ENCODE measurements around the gene CMIP.

DNA sequence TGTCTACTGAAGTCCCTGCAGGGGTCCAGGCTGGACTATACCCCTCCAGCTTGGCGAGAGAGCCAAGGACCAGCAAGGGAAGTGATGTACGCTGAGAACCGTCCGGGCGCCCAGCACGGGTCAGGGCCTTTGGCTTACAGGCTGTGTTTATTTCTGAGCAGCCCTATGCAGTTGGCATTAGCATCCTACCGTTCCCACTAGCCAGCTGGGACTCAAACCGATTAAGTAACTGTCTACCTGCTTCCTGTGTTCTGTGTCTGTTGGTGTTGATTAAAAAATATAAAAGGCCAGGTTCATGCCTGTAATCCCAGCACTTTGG, 73.8 kb downstream of the CMIP start:
- TF ChIP-seq, protein P1, sequence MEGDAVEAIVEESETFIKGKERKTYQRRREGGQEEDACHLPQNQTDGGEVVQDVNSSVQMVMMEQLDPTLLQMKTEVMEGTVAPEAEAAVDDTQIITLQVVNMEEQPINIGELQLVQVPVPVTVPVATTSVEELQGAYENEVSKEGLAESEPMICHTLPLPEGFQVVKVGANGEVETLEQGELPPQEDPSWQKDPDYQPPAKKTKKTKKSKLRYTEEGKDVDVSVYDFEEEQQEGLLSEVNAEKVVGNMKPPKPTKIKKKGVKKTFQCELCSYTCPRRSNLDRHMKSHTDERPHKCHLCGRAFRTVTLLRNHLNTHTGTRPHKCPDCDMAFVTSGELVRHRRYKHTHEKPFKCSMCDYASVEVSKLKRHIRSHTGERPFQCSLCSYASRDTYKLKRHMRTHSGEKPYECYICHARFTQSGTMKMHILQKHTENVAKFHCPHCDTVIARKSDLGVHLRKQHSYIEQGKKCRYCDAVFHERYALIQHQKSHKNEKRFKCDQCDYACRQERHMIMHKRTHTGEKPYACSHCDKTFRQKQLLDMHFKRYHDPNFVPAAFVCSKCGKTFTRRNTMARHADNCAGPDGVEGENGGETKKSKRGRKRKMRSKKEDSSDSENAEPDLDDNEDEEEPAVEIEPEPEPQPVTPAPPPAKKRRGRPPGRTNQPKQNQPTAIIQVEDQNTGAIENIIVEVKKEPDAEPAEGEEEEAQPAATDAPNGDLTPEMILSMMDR (IDR thresholded peaks at IDR 0.05), result no peak
- no peak for TF ChIP-seq POLR2A (IDR thresholded peaks at IDR 0.05)

All from right lobe of liver (tissue), 4 donors.